ENCODE results near the gene ZNF750. TPM values are rescaled to one million over a fixed set of nuclear protein-coding genes. Genes with fewer than 3 reads are reported as not detected.

ZNF750 gene
- polyA plus RNA-seq, 3 donors, result not detected

DNA sequence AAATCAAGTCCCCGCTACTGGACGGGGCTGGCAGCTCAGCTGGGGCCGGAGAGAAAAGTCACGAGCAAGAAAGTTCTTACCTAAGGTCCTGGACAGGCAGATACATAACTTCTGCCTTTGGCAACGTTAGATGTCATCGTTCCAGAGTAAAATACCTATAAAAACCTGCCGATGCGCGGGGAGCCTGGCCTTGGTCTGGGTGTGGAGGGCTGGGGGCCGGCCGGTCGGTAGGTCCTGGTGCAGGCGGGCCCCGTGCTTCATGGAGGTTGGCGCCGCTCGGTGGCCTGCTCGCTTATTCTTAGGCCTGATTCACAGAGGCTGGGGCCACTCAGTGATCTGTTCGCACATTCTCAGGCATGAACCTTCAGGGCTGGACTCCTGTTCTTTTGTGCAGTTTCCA lies 33.7 kb upstream of the ZNF750 start:
- peaks cover 0 to 2% (median 0%) of the 10 kb centered on the region in 3 donors for H3K27me3 Mint-ChIP-seq (ENCODE audit: low read depth in 3 of 3)

GRCh38 chr17:82872591-82873520 lies 33.0 kb upstream of the ZNF750 start:
- DNase-seq, result no peak
- Mint-ChIP-seq H3K4me3 (no peak overlapping the region), H3K4me1 (peaks cover 44% of the 10 kb centered on the region), H3K36me3 (peaks cover 34 to 42% of the 10 kb centered on the region in 2 donors), H3K27ac (peak overlapping the region in 5 of 7 donors; percentile 20 to 60 (median 27)), H3K9me3 (no peaks in the 10 kb centered on the region), H3K27me3 (ENCODE audit: low read depth in 3 of 3) (peaks cover 0 to 2% (median 0%) of the 10 kb centered on the region in 3 donors)
- no peak overlapping the region for H3K27ac ChIP-seq (ENCODE audit: low read depth in 1 of 2, low read length in 2 of 2)
- H3K9me3 ChIP-seq (replicated peaks in 1 of 2; ENCODE audit: control insufficient read depth in 1 of 2, insufficient read depth in 1 of 2, low read length in 2 of 2), result no peaks in the 10 kb centered on the region
- no peaks in the 10 kb centered on the region for H4K20me1 ChIP-seq (ENCODE audit: insufficient read depth, low read length)
- TF ChIP-seq, protein P1, sequence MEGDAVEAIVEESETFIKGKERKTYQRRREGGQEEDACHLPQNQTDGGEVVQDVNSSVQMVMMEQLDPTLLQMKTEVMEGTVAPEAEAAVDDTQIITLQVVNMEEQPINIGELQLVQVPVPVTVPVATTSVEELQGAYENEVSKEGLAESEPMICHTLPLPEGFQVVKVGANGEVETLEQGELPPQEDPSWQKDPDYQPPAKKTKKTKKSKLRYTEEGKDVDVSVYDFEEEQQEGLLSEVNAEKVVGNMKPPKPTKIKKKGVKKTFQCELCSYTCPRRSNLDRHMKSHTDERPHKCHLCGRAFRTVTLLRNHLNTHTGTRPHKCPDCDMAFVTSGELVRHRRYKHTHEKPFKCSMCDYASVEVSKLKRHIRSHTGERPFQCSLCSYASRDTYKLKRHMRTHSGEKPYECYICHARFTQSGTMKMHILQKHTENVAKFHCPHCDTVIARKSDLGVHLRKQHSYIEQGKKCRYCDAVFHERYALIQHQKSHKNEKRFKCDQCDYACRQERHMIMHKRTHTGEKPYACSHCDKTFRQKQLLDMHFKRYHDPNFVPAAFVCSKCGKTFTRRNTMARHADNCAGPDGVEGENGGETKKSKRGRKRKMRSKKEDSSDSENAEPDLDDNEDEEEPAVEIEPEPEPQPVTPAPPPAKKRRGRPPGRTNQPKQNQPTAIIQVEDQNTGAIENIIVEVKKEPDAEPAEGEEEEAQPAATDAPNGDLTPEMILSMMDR (IDR thresholded peaks at IDR 0.05), result no peak
- no peaks in the 10 kb centered on the region for H3K27me3 ChIP-seq (ENCODE audit: control insufficient read depth in 2 of 2, insufficient read depth in 2 of 2, low read length in 2 of 2)
- H3K36me3 ChIP-seq (replicated peaks in 1 of 2; ENCODE audit: control insufficient read depth in 1 of 2, insufficient read depth in 2 of 2, low read length in 2 of 2), result peaks cover 12 to 22% of the 10 kb centered on the region in 2 donors
- no peak overlapping the region for H3K9ac ChIP-seq (ENCODE audit: insufficient read depth, low read length, poor library complexity, severe bottlenecking)
- peaks cover 38 to 44% of the 10 kb centered on the region in 2 donors for H3K4me1 ChIP-seq (ENCODE audit: control insufficient read depth in 1 of 2, insufficient read depth in 2 of 2, low read length in 2 of 2)
- intact Hi-C loops (cut with micrococcal nuclease), result no loop called here
- no peak overlapping the region for H3K4me3 ChIP-seq (replicated peaks in 1 of 3; ENCODE audit: low read depth in 2 of 3, low read length in 3 of 3)
- H3K79me2 ChIP-seq (ENCODE audit: insufficient read depth, low read length), result no peaks in the 10 kb centered on the region
- 84% methylated on average over 23 of the region's 33 CpGs for WGBS (ENCODE audit: insufficient coverage)
- no peak overlapping the region for H2AFZ ChIP-seq (ENCODE audit: insufficient read depth, low read depth, low read length, poor library complexity, severe bottlenecking)
- H3K4me2 ChIP-seq (replicated peaks; ENCODE audit: extremely low read depth, low read length, poor library complexity, severe bottlenecking), result peak overlapping the region; percentile 10

More for the DNA sequence above, 33.7 kb upstream of the ZNF750 start:
- Histone ChIP-seq H3K4me2 (replicated peaks; ENCODE audit: extremely low read depth, low read length, poor library complexity, severe bottlenecking) (no peak overlapping the region), H3K27me3 (ENCODE audit: control insufficient read depth in 2 of 2, insufficient read depth in 2 of 2, low read length in 2 of 2) (no peaks in the 10 kb centered on the region), H3K9ac (ENCODE audit: insufficient read depth, low read length, poor library complexity, severe bottlenecking) (no peak overlapping the region), H3K4me3 (replicated peaks in 1 of 3; ENCODE audit: low read depth in 2 of 3, low read length in 3 of 3) (no peak overlapping the region), H3K79me2 (ENCODE audit: insufficient read depth, low read length) (no peaks in the 10 kb centered on the region), H3K4me1 (ENCODE audit: control insufficient read depth in 1 of 2, insufficient read depth in 2 of 2, low read length in 2 of 2) (peaks cover 44 to 51% of the 10 kb centered on the region in 2 donors), H4K20me1 (ENCODE audit: insufficient read depth, low read length) (no peaks in the 10 kb centered on the region), H3K9me3 (replicated peaks in 1 of 2; ENCODE audit: control insufficient read depth in 1 of 2, insufficient read depth in 1 of 2, low read length in 2 of 2) (no peaks in the 10 kb centered on the region), H3K36me3 (replicated peaks in 1 of 2; ENCODE audit: control insufficient read depth in 1 of 2, insufficient read depth in 2 of 2, low read length in 2 of 2) (peaks cover 12 to 22% of the 10 kb centered on the region in 2 donors), H2AFZ (ENCODE audit: insufficient read depth, low read depth, low read length, poor library complexity, severe bottlenecking) (no peak overlapping the region), H3K27ac (ENCODE audit: low read depth in 1 of 2, low read length in 2 of 2) (no peak overlapping the region)
- Mint-ChIP-seq H3K4me3 (no peak overlapping the region), H3K36me3 (peaks cover 32 to 40% of the 10 kb centered on the region in 2 donors), H3K27ac (peak overlapping the region in 1 of 7 donors; percentile 41), H3K9me3 (no peaks in the 10 kb centered on the region), H3K4me1 (peaks cover 50% of the 10 kb centered on the region)
- TF ChIP-seq, protein P1 (IDR thresholded peaks at IDR 0.05), result no peak
- intact Hi-C loops (cut with micrococcal nuclease), result no loop called here
- 97% methylated on average over 17 of the region's 19 CpGs for WGBS (ENCODE audit: insufficient coverage)
- DNase-seq, result no peak
